Lung (tissue), 12 donors: Measurements from ENCODE around the gene PEX11G. TPM values are rescaled to one million over a fixed set of nuclear protein-coding genes. Genes with fewer than 3 reads are reported as not detected.

Experiments
- ATAC-seq: fragments of 200-7000 bp; cut with Tn5 transposase; one replicate; pipeline ENCODE4 v1.9.1; 2020; ENCODE audit warnings: moderate number of reproducible peaks; ENCODE audit not compliant: insufficient read depth, low FRiP score
- DNase-seq, 3 donors: peaks; one replicate each; pipeline ENCODE4 v3.0.0-alpha.2; 2013 to 2017
- H3K27ac ChIP-seq, 2 donors: one replicate each; pipeline ENCODE4 v1.5.1; 2013; ENCODE audit warnings: mild to moderate bottlenecking in 2 of 2, moderate library complexity in 2 of 2, control low read depth in 1 of 2, inconsistent platforms in 1 of 2, low read depth in 1 of 2, low read length in 1 of 2
- H3K27me3 ChIP-seq, 3 donors: one replicate each; pipeline ENCODE4 v1.5.1; 2013; ENCODE audit warnings: low read length in 2 of 3; ENCODE audit not compliant: control insufficient read depth in 3 of 3, insufficient read depth in 3 of 3
- H3K36me3 ChIP-seq, 4 donors: one replicate each; pipeline ENCODE4 v1.5.1; 2013; ENCODE audit warnings: low read length in 4 of 4, mild to moderate bottlenecking in 1 of 4, moderate library complexity in 1 of 4; ENCODE audit not compliant: control insufficient read depth in 4 of 4, insufficient read depth in 4 of 4
- H3K4me1 ChIP-seq, 5 donors: one replicate each; pipeline ENCODE4 v1.5.1; 2013; ENCODE audit warnings: low read length in 5 of 5, mild to moderate bottlenecking in 2 of 5, moderate library complexity in 1 of 5; ENCODE audit not compliant: control insufficient read depth in 5 of 5, insufficient read depth in 5 of 5
- H3K4me3 ChIP-seq: one replicate; pipeline ENCODE4 v1.5.1; 2013; ENCODE audit warnings: mild to moderate bottlenecking, control low read depth, moderate library complexity
- H3K9ac ChIP-seq, 2 donors: one replicate each; pipeline ENCODE4 v1.5.1; 2013; ENCODE audit warnings: low read length in 2 of 2, control low read depth in 1 of 2; ENCODE audit not compliant: insufficient read depth in 1 of 2
- H3K9me3 ChIP-seq, 4 donors: one replicate each; pipeline ENCODE4 v1.5.1; 2013; ENCODE audit warnings: low read length in 3 of 4, mild to moderate bottlenecking in 1 of 4, moderate library complexity in 1 of 4; ENCODE audit not compliant: control insufficient read depth in 4 of 4, insufficient read depth in 3 of 4
- WGBS, 2 donors: extraction: QIAGEN DNeasy Blood & Tissue Kit; methylation state at CpG; one replicate each; pipeline ENCODE4 v1.1.7; 2013; 5-methylcytosine and 5-hydroxymethylcytosine counted together
- polyA plus RNA-seq, 2 donors: library from polyadenylated mRNA; stranded (reverse); fragments of 200-250 nt; gene quantifications; one replicate each; pipeline ENCODE4 v1.2.1, GENCODE V29; 2013
- total RNA-seq, 2 donors: library from RNA; depleted of rRNA in 1 of 2; stranded (reverse); fragments of >200 nt in 1 of 2; gene quantifications; one replicate each; pipeline ENCODE4 v1.2.1, GENCODE V29; 2014 to 2021
- TF ChIP-seq, protein P1 (sequence below): IDR thresholded peaks from 2 replicates; pipeline ENCODE4 v1.5.1; 2012; ENCODE audit warnings: mild to moderate bottlenecking; ENCODE audit errors: control extremely low read depth, extremely low read depth
- donor health status: control.
- donor health status: control.
- donor health status: Bipolar disorder and iron deficiency.
- donor health status: healthy.
- donor health status: DM: yes; HTN: yes; CAD: no.

The PEX11G gene
- total and polyA plus RNA-seq, 4 donors = 4.1 to 11.1 (median 7.5) TPM

GRCh38 chr19:7515645-7516151 is 26.9 kb upstream of the PEX11G start, which contains the start of gene ZNF358:
ZNF358 (plus strand) TSS chr19:7516103; CDS start chr19:7519243, 3,140 bp downstream.
- 2 to 5% methylated on average over 10 to 33 of the region's 33 CpGs for WGBS, 2 donors
- peak; percentile 86 for ATAC-seq
- H3K9ac ChIP-seq = peak within 1 kb of the TSS; percentile 96 to 97

GRCh38 chr19:7515110-7515644 is 26.3 kb upstream of the PEX11G start:
- Histone ChIP-seq H3K4me1 (peaks cover 0 to 20% (median 7%) of the 10 kb centered on the region in 5 donors), H3K9ac (peak overlapping the region; percentile 96 to 97), H3K27ac (peak overlapping the region; percentile 80 to 94), H3K4me3 (peak overlapping the region; percentile 59), H3K36me3 (peaks cover 3 to 12% (median 4%) of the 10 kb centered on the region in 4 donors), H3K9me3 (no peaks in the 10 kb centered on the region), H3K27me3 (no peaks in the 10 kb centered on the region)
- no peak for ATAC-seq
- TF ChIP-seq, protein P1, sequence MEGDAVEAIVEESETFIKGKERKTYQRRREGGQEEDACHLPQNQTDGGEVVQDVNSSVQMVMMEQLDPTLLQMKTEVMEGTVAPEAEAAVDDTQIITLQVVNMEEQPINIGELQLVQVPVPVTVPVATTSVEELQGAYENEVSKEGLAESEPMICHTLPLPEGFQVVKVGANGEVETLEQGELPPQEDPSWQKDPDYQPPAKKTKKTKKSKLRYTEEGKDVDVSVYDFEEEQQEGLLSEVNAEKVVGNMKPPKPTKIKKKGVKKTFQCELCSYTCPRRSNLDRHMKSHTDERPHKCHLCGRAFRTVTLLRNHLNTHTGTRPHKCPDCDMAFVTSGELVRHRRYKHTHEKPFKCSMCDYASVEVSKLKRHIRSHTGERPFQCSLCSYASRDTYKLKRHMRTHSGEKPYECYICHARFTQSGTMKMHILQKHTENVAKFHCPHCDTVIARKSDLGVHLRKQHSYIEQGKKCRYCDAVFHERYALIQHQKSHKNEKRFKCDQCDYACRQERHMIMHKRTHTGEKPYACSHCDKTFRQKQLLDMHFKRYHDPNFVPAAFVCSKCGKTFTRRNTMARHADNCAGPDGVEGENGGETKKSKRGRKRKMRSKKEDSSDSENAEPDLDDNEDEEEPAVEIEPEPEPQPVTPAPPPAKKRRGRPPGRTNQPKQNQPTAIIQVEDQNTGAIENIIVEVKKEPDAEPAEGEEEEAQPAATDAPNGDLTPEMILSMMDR = no peak
- 58 to 81% methylated on average over 13 of the region's 13 CpGs for WGBS, 2 donors
- peak; percentile 74 to 84 (median 82) for DNase-seq

More at GRCh38 chr19:7515645-7516151, 26.9 kb upstream of the PEX11G start, which contains the start of gene ZNF358:
- Histone ChIP-seq H3K27me3 (no peaks in the 10 kb centered on the region), H3K4me3 (peak within 1 kb of the TSS; percentile 59), H3K9me3 (no peaks in the 10 kb centered on the region), H3K27ac (peak within 1 kb of the TSS; percentile 80 to 94), H3K4me1 (peaks cover 0 to 20% (median 7%) of the 10 kb centered on the region in 5 donors), H3K36me3 (peaks cover 3 to 15% (median 5%) of the 10 kb centered on the region in 4 donors)
- TF ChIP-seq, protein P1 = no peak
- DNase-seq = peak; percentile 82 to 91 (median 84)

- ATAC-seq = no peak
- Histone ChIP-seq H3K27ac (no peak overlapping the region), H3K27me3 (no peaks in the 10 kb centered on the region), H3K9ac (no peak overlapping the region), H3K36me3 (peaks cover 0 to under 1% (median under 1%) of the 10 kb centered on the region in 4 donors), H3K9me3 (no peaks in the 10 kb centered on the region), H3K4me3 (no peak overlapping the region), H3K4me1 (peaks cover 0 to 20% (median 7%) of the 10 kb centered on the region in 5 donors)
- TF ChIP-seq, protein P1 = no peak
- 91 to 94% methylated on average over 5 of the region's 5 CpGs for WGBS, 2 donors
- no peak for DNase-seq
Observed at GRCh38 chr19:7513809-7514642, 25.2 kb upstream of the PEX11G start.
